GM18870 (cell line): Measurements from ENCODE around the gene CHST5.
"Not testable (repeated sequence)": the region's sequence is repeated elsewhere in the genome, so short reads cannot be mapped to it uniquely, and the experiment has no call there.

Source experiments
- ATAC-seq: cut with Tn5 transposase; IDR thresholded peaks from one replicate; pipeline ENCODE4 v1.9.1; 2021; ENCODE audit warnings: moderate library complexity; ENCODE audit not compliant: unreplicated experiment

The CHST5 gene

GRCh38 chr16:75514296-75514695 is 21.6 kb downstream of the CHST5 start:
- no peak for ATAC-seq

GRCh38 chr16:75506574-75506973 is 29.3 kb downstream of the CHST5 start:
- no peak for ATAC-seq

- no peak for ATAC-seq
Observed at GRCh38 chr16:75506107-75506506, 29.8 kb downstream of the CHST5 start.

- ATAC-seq: no peak
Observed at GRCh38 chr16:75503801-75504200, 32.1 kb downstream of the CHST5 start.

- ATAC-seq: no peak
Observed at GRCh38 chr16:75502916-75503605, 32.8 kb downstream of the CHST5 start.

- not testable (repeated sequence) for ATAC-seq
Observed at GRCh38 chr16:75501820-75502219, 34.1 kb downstream of the CHST5 start.

GRCh38 chr16:75501359-75501758 is 34.5 kb downstream of the CHST5 start:
- ATAC-seq: no peak

- ATAC-seq: not testable (repeated sequence)
Observed at GRCh38 chr16:75498605-75499322, 37.1 kb downstream of the CHST5 start.

- no peak for ATAC-seq
Observed at GRCh38 chr16:75497558-75497957, 38.4 kb downstream of the CHST5 start.

GRCh38 chr16:75495076-75495674 is 40.7 kb downstream of the CHST5 start, which contains the start of gene CHST6:
TSS of gene CHST6 (minus strand) at chr16:75495441. CDS start at chr16:75479828, 15,613 bp downstream.
- no peak for ATAC-seq

GRCh38 chr16:75494661-75495075 is 41.2 kb downstream of the CHST5 start:
- ATAC-seq: no peak

GRCh38 chr16:75494184-75494583 is 41.7 kb downstream of the CHST5 start:
- ATAC-seq: no peak

GRCh38 chr16:75491876-75492275 is 44.0 kb downstream of the CHST5 start:
- ATAC-seq: no peak

- no peak for ATAC-seq
Observed at GRCh38 chr16:75488322-75488721, 47.6 kb downstream of the CHST5 start.

GRCh38 chr16:75486676-75487313 is 49.1 kb downstream of the CHST5 start:
- peak; percentile 61 for ATAC-seq

- ATAC-seq: no peak
Observed at GRCh38 chr16:75486014-75486675, 49.8 kb downstream of the CHST5 start.

GRCh38 chr16:75485230-75486013 is 50.5 kb downstream of the CHST5 start:
- no peak for ATAC-seq

GRCh38 chr16:75483222-75483621 is 52.7 kb downstream of the CHST5 start:
- no peak for ATAC-seq

- no peak for ATAC-seq
Observed at GRCh38 chr16:75482434-75483205, 53.3 kb downstream of the CHST5 start.
